Measurements from ENCODE around the gene PPP1R17.

DNA sequence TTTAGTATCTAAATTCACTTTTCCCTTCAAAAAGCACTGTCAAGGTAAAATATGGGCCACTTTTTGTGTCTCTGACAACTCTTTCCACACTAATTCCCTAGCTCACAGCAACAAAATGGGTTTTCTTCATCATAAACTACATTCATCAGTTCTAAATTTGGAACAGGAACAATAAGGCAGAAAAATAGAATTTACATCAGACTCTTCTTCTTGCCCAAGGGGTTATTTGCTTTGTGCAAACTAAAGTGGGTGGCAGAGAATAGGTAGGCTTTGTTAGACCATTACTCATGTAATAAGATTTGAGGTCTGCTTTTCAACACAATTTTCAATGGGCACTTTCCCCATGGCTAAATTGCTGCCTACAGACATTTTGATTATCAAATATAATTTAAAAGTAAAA lies 17.6 kb upstream of the PPP1R17 start:
- TF ChIP-seq, protein P1, sequence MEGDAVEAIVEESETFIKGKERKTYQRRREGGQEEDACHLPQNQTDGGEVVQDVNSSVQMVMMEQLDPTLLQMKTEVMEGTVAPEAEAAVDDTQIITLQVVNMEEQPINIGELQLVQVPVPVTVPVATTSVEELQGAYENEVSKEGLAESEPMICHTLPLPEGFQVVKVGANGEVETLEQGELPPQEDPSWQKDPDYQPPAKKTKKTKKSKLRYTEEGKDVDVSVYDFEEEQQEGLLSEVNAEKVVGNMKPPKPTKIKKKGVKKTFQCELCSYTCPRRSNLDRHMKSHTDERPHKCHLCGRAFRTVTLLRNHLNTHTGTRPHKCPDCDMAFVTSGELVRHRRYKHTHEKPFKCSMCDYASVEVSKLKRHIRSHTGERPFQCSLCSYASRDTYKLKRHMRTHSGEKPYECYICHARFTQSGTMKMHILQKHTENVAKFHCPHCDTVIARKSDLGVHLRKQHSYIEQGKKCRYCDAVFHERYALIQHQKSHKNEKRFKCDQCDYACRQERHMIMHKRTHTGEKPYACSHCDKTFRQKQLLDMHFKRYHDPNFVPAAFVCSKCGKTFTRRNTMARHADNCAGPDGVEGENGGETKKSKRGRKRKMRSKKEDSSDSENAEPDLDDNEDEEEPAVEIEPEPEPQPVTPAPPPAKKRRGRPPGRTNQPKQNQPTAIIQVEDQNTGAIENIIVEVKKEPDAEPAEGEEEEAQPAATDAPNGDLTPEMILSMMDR (IDR thresholded peaks at IDR 0.05), result no peak
- TF ChIP-seq, protein P2, sequence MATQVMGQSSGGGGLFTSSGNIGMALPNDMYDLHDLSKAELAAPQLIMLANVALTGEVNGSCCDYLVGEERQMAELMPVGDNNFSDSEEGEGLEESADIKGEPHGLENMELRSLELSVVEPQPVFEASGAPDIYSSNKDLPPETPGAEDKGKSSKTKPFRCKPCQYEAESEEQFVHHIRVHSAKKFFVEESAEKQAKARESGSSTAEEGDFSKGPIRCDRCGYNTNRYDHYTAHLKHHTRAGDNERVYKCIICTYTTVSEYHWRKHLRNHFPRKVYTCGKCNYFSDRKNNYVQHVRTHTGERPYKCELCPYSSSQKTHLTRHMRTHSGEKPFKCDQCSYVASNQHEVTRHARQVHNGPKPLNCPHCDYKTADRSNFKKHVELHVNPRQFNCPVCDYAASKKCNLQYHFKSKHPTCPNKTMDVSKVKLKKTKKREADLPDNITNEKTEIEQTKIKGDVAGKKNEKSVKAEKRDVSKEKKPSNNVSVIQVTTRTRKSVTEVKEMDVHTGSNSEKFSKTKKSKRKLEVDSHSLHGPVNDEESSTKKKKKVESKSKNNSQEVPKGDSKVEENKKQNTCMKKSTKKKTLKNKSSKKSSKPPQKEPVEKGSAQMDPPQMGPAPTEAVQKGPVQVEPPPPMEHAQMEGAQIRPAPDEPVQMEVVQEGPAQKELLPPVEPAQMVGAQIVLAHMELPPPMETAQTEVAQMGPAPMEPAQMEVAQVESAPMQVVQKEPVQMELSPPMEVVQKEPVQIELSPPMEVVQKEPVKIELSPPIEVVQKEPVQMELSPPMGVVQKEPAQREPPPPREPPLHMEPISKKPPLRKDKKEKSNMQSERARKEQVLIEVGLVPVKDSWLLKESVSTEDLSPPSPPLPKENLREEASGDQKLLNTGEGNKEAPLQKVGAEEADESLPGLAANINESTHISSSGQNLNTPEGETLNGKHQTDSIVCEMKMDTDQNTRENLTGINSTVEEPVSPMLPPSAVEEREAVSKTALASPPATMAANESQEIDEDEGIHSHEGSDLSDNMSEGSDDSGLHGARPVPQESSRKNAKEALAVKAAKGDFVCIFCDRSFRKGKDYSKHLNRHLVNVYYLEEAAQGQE (IDR thresholded peaks at IDR 0.05; ENCODE audit: insufficient read depth in 1 of 2, low read depth in 2 of 2, low read length in 1 of 2), result no peak
- TF ChIP-seq POLR2AphosphoS5 (IDR thresholded peaks at IDR 0.05; ENCODE audit: low read depth, low read length), result no peak

All from Panc1 (cell line).